KMS-11 (cell line): ENCODE results near the gene OR8D2.

Experiments
- H2AFZ ChIP-seq: fragments of 200-600 bp; sonication (generic); 2 replicates; pipeline ENCODE4 v1.6.1; 2016; ENCODE audit warnings: antibody characterized with exemption, mixed run types, low read depth
- H3K27ac ChIP-seq: fragments of 200-600 bp; sonication (generic); 2 replicates; pipeline ENCODE4 v1.6.1; 2016; ENCODE audit warnings: mild to moderate bottlenecking, mixed run types
- H3K27me3 ChIP-seq: fragments of 200-600 bp; sonication (generic); 2 replicates; pipeline ENCODE4 v1.6.1; 2017; ENCODE audit warnings: mild to moderate bottlenecking, low read depth, mixed run types, moderate library complexity; ENCODE audit not compliant: insufficient read depth
- H3K36me3 ChIP-seq: fragments of 200-600 bp; sonication (generic); 2 replicates; pipeline ENCODE4 v1.6.1; 2017; ENCODE audit warnings: mild to moderate bottlenecking, mixed run types; ENCODE audit not compliant: insufficient read depth
- H3K4me1 ChIP-seq: fragments of 200-600 bp; sonication (generic); 2 replicates; pipeline ENCODE4 v1.6.1; 2016; ENCODE audit warnings: mild to moderate bottlenecking, low read depth, mixed run types; ENCODE audit not compliant: poor library complexity, severe bottlenecking
- H3K4me2 ChIP-seq: fragments of 200-600 bp; sonication (generic); 2 replicates; pipeline ENCODE4 v1.7.0; 2016; ENCODE audit warnings: mild to moderate bottlenecking, mixed run types
- H3K4me3 ChIP-seq: fragments of 200-600 bp; sonication (generic); IDR thresholded peaks from 2 replicates; pipeline ENCODE4 v1.6.1; 2017; ENCODE audit warnings: low read depth, low read length, mixed read lengths; ENCODE audit not compliant: insufficient read depth
- H3K79me2 ChIP-seq: fragments of 200-600 bp; sonication (generic); 2 replicates; pipeline ENCODE4 v1.6.1; 2016; ENCODE audit warnings: low read depth, mixed run types; ENCODE audit not compliant: insufficient read depth
- H3K9ac ChIP-seq: fragments of 200-600 bp; sonication (generic); 2 replicates; pipeline ENCODE4 v1.6.1; 2016; ENCODE audit warnings: mild to moderate bottlenecking, mixed run types
- H4K20me1 ChIP-seq: fragments of 200-600 bp; sonication (generic); 2 replicates; pipeline ENCODE4 v1.6.1; 2016; ENCODE audit warnings: mild to moderate bottlenecking, mixed run types; ENCODE audit not compliant: insufficient read depth
- TF ChIP-seq, protein P1 (sequence below): fragments of 200-600 bp; sonication (generic); conservative IDR thresholded peaks from 2 replicates; pipeline ENCODE4 v1.6.1; 2017; ENCODE audit warnings: low read depth, mild to moderate bottlenecking, antibody characterized with exemption, low read length, moderate library complexity, mixed read lengths

The OR8D2 gene

DNA sequence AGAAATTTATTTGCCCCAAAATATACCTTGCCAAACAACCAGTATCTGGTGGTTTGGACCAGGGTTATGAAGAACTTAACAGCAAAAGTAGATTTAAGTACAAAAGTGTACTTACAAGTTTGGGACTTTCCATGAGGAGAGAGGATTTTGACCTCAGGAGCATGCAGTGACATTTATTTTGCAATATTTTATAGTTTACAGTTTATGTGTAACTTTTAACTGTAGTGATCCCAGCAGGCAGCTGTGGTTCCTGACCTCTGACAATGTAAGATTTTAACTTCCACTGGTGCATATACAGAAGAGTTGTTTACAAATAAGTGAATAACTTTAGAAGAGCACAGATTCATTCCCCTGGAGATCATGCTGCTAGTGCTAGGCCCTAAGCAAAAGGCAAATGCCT lies 12.9 kb downstream of the OR8D2 start:
- H3K36me3 ChIP-seq = no peaks in the 10 kb centered on the region
- TF ChIP-seq, protein P1, sequence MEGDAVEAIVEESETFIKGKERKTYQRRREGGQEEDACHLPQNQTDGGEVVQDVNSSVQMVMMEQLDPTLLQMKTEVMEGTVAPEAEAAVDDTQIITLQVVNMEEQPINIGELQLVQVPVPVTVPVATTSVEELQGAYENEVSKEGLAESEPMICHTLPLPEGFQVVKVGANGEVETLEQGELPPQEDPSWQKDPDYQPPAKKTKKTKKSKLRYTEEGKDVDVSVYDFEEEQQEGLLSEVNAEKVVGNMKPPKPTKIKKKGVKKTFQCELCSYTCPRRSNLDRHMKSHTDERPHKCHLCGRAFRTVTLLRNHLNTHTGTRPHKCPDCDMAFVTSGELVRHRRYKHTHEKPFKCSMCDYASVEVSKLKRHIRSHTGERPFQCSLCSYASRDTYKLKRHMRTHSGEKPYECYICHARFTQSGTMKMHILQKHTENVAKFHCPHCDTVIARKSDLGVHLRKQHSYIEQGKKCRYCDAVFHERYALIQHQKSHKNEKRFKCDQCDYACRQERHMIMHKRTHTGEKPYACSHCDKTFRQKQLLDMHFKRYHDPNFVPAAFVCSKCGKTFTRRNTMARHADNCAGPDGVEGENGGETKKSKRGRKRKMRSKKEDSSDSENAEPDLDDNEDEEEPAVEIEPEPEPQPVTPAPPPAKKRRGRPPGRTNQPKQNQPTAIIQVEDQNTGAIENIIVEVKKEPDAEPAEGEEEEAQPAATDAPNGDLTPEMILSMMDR = no peak
- no peak overlapping the region for H3K4me3 ChIP-seq
- no peaks in the 10 kb centered on the region for H3K79me2 ChIP-seq
- no peak overlapping the region for H3K9ac ChIP-seq
- H4K20me1 ChIP-seq = no peaks in the 10 kb centered on the region
- no peak overlapping the region for H3K4me2 ChIP-seq
- no peak overlapping the region for H3K27ac ChIP-seq
- no peak overlapping the region for H2AFZ ChIP-seq
- H3K4me1 ChIP-seq = no peaks in the 10 kb centered on the region
- H3K27me3 ChIP-seq = no peaks in the 10 kb centered on the region

- Histone ChIP-seq H2AFZ (no peak overlapping the region), H3K27ac (no peak overlapping the region), H3K27me3 (no peaks in the 10 kb centered on the region), H3K79me2 (no peaks in the 10 kb centered on the region), H3K9ac (no peak overlapping the region), H3K4me3 (no peak overlapping the region), H3K36me3 (no peaks in the 10 kb centered on the region), H4K20me1 (no peaks in the 10 kb centered on the region), H3K4me1 (no peaks in the 10 kb centered on the region), H3K4me2 (no peak overlapping the region)
- TF ChIP-seq, protein P1 = no peak
These were observed 17.5 kb downstream of the OR8D2 start for GRCh38 chr11:124302347-124303125.

DNA sequence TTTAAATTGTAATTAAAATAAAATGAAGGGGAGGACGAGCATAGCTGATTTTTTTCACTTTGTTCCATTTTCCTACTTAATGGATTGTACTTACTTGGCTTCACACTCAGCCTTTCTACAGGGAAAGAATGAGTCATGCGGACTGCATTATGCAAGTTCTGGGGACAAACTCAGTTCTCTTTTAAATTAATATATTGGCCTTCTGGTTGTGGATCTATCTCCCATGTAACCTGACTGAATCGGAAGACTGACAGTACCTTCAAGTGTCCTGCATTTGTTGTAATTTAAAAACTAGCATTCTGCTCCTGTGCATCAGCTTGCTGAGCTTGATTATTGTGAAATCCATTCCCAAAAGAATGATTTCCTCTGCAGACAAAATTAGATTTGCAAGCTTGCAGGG lies 18.4 kb downstream of the OR8D2 start:
- H4K20me1 ChIP-seq = no peaks in the 10 kb centered on the region
- H3K79me2 ChIP-seq = no peaks in the 10 kb centered on the region
- H3K27ac ChIP-seq = no peak overlapping the region
- TF ChIP-seq, protein P1 = no peak
- H3K9ac ChIP-seq = no peak overlapping the region
- H3K4me1 ChIP-seq = no peaks in the 10 kb centered on the region
- H2AFZ ChIP-seq = no peak overlapping the region
- no peak overlapping the region for H3K4me2 ChIP-seq
- H3K36me3 ChIP-seq = no peaks in the 10 kb centered on the region
- no peaks in the 10 kb centered on the region for H3K27me3 ChIP-seq
- no peak overlapping the region for H3K4me3 ChIP-seq

DNA sequence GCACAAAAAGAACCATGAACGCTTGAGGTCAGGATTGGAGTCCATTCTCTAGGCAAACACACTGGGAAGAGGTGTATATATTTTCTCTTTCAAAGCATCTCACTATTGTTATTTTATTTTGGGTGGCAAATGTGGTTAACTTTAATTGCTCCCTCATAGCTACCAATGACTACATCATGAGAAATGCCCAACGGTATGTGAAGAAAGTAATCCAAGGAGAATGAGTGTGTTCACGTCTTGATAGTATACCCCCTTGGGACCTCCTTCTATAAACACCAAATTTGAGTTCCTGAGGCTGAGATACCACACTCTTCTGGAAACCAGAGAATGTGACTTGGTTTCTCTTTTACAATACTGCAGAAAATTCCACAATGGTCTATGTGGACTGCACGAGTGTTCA lies 22.1 kb downstream of the OR8D2 start:
- H2AFZ ChIP-seq = no peak overlapping the region
- no peak overlapping the region for H3K4me3 ChIP-seq
- no peaks in the 10 kb centered on the region for H4K20me1 ChIP-seq
- TF ChIP-seq, protein P1 = no peak
- H3K79me2 ChIP-seq = no peaks in the 10 kb centered on the region
- H3K27ac ChIP-seq = no peak overlapping the region
- no peaks in the 10 kb centered on the region for H3K36me3 ChIP-seq
- no peaks in the 10 kb centered on the region for H3K4me1 ChIP-seq
- no peaks in the 10 kb centered on the region for H3K27me3 ChIP-seq
- no peak overlapping the region for H3K9ac ChIP-seq
- H3K4me2 ChIP-seq = no peak overlapping the region
